Measurements from ENCODE around the gene TAF11L4.
"Not testable (repeated sequence)": the region's sequence is repeated elsewhere in the genome, so short reads cannot be mapped to it uniquely, and the experiment has no call there.

The TAF11L4 gene

DNA sequence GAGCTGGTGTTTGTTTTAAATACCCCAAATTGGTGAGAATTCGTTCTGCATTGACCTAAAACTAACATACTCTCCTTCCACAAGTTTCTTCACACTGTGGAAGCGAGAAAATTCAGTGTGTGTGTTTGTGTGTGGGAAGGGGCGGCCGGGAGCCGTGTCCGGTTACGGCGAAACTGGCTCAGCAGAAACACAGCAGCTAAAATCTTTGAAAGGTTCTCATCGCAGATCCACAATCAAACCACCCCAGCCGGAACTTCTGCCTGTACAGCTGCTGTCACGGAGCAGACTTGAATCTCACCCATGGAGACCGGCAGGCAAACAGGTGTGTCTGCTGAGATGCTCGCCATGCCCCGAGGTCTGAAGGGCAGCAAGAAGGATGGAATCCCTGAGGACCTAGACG is at the start of gene TAF11L4:
Gene TAF11L4 (plus strand): TSS at position 301 of the 400 bp plus-strand sequence.
- not testable (repeated sequence) for H3K27me3 ChIP-seq (ENCODE audit: control insufficient read depth in 1 of 2, insufficient read depth in 2 of 2, low read length in 2 of 2); H3K4me1 ChIP-seq (ENCODE audit: insufficient read depth, low read length); H3K9me3 ChIP-seq (ENCODE audit: low read length); H3K9ac ChIP-seq (ENCODE audit: low read length); H3K27ac ChIP-seq (ENCODE audit: low read depth, low read length); H3K4me3 ChIP-seq (ENCODE audit: low read depth in 1 of 2, low read length in 2 of 2); H3K36me3 ChIP-seq (ENCODE audit: insufficient read depth, low read length)

DNA sequence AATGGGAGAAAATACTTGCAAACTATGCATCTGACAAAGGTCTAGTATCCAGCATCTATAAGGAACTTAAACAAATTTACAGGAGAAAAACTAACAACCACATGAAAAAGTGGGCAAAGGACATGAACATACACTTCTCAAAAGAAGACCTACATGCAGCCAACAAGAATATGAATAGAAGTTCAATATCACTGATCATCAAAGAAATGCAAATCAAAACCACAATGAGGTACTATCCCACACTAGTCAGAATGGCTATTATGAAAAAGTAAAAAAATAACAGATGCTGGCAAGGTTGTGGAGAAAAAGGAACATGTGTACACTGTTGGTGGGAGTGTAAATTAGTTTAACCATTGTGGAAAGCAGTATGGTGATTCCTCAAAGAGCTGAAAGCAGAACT is 46.5 kb upstream of the TAF11L4 start:
- not testable (repeated sequence) for H3K9me3 ChIP-seq (ENCODE audit: low read length); H3K4me3 ChIP-seq (ENCODE audit: low read depth in 1 of 2, low read length in 2 of 2); H3K27ac ChIP-seq (ENCODE audit: low read depth, low read length); H3K36me3 ChIP-seq (ENCODE audit: insufficient read depth, low read length); H3K27me3 ChIP-seq (ENCODE audit: control insufficient read depth in 1 of 2, insufficient read depth in 2 of 2, low read length in 2 of 2); H3K9ac ChIP-seq (ENCODE audit: low read length); H3K4me1 ChIP-seq (ENCODE audit: insufficient read depth, low read length)

DNA sequence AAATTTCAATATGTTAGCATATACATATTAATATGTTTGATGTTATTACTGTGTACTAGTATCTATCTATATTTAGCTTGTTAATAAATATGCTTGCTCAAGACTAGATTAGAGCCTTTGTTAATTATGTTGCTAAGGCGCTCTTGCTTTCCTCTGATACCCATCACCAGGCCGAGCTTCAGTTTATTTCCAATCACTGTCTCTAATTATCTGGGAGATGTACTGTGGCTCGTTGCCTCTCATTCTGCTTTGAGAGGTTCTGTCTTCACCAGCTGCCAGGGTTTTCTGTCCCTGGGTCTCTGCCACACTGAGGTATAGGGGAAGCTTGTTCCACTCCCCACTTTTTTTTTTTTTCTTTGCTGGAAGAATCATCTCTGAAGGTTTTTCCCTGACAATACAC is 44.6 kb upstream of the TAF11L4 start:
- H3K36me3 ChIP-seq (ENCODE audit: insufficient read depth, low read length) = no peaks in the 10 kb centered on the region
- no peaks in the 10 kb centered on the region for H3K27me3 ChIP-seq (ENCODE audit: control insufficient read depth in 1 of 2, insufficient read depth in 2 of 2, low read length in 2 of 2)
- no peak overlapping the region for H3K9ac ChIP-seq (ENCODE audit: low read length)
- no peaks in the 10 kb centered on the region for H3K4me1 ChIP-seq (ENCODE audit: insufficient read depth, low read length)
- H3K9me3 ChIP-seq (ENCODE audit: low read length) = no peaks in the 10 kb centered on the region
- H3K4me3 ChIP-seq (ENCODE audit: low read depth in 1 of 2, low read length in 2 of 2) = no peak overlapping the region
- H3K27ac ChIP-seq (ENCODE audit: low read depth, low read length) = no peak overlapping the region

DNA sequence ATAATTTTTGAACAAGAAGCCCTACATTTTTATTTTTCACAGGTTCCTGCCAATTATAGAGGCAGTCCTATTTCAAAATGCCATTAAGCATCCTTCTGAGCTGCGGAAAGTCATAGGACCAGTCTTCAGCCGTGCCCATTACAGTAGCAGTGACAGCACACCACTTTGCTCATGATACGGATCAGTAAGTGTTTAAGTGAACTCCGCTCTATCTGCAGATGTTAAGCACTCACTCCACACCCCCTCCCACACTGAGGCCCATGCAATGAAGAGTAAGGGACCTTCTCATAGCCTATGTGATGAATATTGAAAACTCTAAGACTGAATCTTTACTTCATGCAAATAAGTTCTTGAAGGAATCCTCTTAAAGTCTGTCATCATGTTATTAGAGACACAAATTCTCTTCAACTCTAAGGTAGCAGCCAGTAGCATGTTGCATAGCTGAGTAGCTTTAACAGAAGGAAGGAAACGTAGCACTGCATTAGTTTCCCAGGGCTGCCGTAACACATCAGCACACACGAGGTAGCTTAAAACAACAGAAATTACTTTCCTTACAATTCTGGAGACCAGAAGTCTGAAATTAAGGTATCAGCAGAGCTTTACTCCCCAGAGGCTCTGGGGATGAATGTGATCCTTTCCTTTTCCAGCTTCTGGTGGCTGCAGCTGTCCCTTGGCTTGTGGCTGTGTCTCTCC is 43.9 kb upstream of the TAF11L4 start:
- Histone ChIP-seq H3K27ac (ENCODE audit: low read depth, low read length) (no peak overlapping the region), H3K27me3 (ENCODE audit: control insufficient read depth in 1 of 2, insufficient read depth in 2 of 2, low read length in 2 of 2) (no peaks in the 10 kb centered on the region), H3K4me1 (ENCODE audit: insufficient read depth, low read length) (no peaks in the 10 kb centered on the region), H3K9me3 (ENCODE audit: low read length) (no peaks in the 10 kb centered on the region), H3K9ac (ENCODE audit: low read length) (no peak overlapping the region), H3K36me3 (ENCODE audit: insufficient read depth, low read length) (no peaks in the 10 kb centered on the region), H3K4me3 (ENCODE audit: low read depth in 1 of 2, low read length in 2 of 2) (no peak overlapping the region)

DNA sequence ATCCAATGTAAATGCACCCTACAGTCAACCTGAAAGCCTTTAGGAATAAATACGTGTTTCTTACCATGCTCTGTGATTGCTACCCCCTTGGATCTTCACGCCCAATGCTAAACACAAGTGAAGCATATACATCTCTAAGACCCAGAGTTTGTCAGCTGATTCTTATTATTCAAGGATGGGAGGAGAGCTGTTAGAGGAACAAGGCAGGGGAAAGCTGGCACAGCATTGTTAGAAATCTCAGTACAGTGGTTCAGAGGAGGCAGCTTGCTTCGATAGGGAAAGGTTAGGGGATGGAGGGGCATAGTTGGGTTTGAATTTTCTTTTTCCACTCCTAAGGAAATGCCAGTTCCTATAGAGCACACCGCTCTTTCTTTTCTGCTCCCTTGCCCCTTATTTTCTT is 40.2 kb upstream of the TAF11L4 start:
- H3K27ac ChIP-seq (ENCODE audit: low read depth, low read length) = no peak overlapping the region
- H3K36me3 ChIP-seq (ENCODE audit: insufficient read depth, low read length) = no peaks in the 10 kb centered on the region
- no peaks in the 10 kb centered on the region for H3K27me3 ChIP-seq (ENCODE audit: control insufficient read depth in 1 of 2, insufficient read depth in 2 of 2, low read length in 2 of 2)
- no peak overlapping the region for H3K9ac ChIP-seq (ENCODE audit: low read length)
- no peaks in the 10 kb centered on the region for H3K9me3 ChIP-seq (ENCODE audit: low read length)
- no peaks in the 10 kb centered on the region for H3K4me1 ChIP-seq (ENCODE audit: insufficient read depth, low read length)
- no peak overlapping the region for H3K4me3 ChIP-seq (ENCODE audit: low read depth in 1 of 2, low read length in 2 of 2)

DNA sequence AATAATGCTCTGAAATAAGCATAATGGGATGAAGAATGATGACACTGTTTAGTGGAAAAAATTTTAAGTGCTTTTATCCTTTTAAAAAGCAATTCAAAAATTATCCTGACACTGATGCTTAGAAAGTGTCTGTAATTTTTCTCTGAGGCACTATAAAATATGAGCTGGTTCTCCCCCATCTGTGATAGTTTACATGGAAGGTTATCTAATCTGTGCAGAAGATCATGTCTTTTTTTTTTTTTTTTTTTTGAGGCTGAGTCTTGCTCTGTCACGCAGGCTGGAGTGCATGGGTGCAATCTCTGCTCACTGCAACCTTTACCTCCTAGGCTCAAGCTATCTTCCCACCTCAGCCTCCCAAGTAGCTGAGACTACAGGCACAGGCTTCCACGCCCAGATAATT is 38.8 kb upstream of the TAF11L4 start:
- Histone ChIP-seq H3K36me3 (ENCODE audit: insufficient read depth, low read length) (no peaks in the 10 kb centered on the region), H3K27me3 (ENCODE audit: control insufficient read depth in 1 of 2, insufficient read depth in 2 of 2, low read length in 2 of 2) (no peaks in the 10 kb centered on the region), H3K9me3 (ENCODE audit: low read length) (no peaks in the 10 kb centered on the region), H3K4me3 (ENCODE audit: low read depth in 1 of 2, low read length in 2 of 2) (no peak overlapping the region), H3K4me1 (ENCODE audit: insufficient read depth, low read length) (no peaks in the 10 kb centered on the region), H3K27ac (ENCODE audit: low read depth, low read length) (no peak overlapping the region), H3K9ac (ENCODE audit: low read length) (no peak overlapping the region)

DNA sequence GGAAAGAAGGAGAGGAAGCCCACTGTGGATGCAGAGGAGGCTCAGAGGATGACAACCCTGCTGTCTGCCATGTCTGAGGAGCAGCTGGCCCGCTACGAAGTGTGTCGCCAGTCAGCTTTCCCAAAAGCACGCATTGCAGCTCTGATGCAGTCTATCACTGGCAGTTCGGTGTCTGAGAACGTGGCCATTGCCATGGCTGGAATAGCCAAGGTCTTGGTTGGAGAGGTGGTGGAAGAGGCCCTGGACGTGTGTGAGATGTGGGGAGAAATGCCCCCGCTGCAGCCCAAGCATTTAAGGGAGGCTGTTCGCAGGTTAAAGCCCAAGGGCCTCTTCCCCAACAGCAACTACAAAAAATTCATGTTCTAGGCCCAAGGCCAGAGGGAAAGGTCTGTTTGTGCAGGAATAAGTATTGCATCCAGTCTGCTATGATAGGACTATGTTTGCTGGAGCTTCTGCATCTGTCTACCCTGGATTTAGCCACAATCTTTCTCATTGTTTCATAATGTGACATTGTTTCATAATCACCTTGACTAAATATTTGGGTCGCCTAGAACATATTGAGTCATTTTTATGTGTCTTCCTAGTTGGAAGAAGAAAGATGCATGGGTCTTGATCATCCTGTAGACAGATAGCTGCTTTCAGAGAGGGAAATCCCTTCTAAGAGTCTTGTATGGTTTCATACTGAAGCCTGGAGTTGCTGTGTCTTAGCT is 35.0 kb upstream of the TAF11L4 start:
- not testable (repeated sequence) for H3K27ac ChIP-seq (ENCODE audit: low read depth, low read length); H3K36me3 ChIP-seq (ENCODE audit: insufficient read depth, low read length); H3K9ac ChIP-seq (ENCODE audit: low read length); H3K4me1 ChIP-seq (ENCODE audit: insufficient read depth, low read length); H3K27me3 ChIP-seq (ENCODE audit: control insufficient read depth in 1 of 2, insufficient read depth in 2 of 2, low read length in 2 of 2); H3K4me3 ChIP-seq (ENCODE audit: low read depth in 1 of 2, low read length in 2 of 2); H3K9me3 ChIP-seq (ENCODE audit: low read length)

DNA sequence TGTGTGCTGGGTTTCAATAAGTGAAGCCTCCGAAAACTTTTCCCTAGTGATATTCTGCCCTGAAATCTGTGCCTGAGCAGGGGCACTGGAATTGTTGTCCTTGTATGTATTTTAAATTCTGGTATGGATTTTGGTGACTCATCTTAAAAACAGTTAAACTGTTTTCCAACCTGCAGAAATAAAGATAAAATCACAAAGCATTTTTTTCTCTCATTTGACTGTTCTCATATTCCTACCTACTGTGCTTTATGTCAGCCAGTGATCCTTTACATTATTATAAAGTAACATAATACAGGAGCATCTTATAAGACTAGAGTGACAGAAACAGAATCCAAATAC is 34.5 kb upstream of the TAF11L4 start:
- no peak overlapping the region for H3K4me3 ChIP-seq (ENCODE audit: low read depth in 1 of 2, low read length in 2 of 2)
- no peaks in the 10 kb centered on the region for H3K4me1 ChIP-seq (ENCODE audit: insufficient read depth, low read length)
- H3K9ac ChIP-seq (ENCODE audit: low read length) = no peak overlapping the region
- H3K36me3 ChIP-seq (ENCODE audit: insufficient read depth, low read length) = no peaks in the 10 kb centered on the region
- no peaks in the 10 kb centered on the region for H3K9me3 ChIP-seq (ENCODE audit: low read length)
- no peaks in the 10 kb centered on the region for H3K27me3 ChIP-seq (ENCODE audit: control insufficient read depth in 1 of 2, insufficient read depth in 2 of 2, low read length in 2 of 2)
- no peak overlapping the region for H3K27ac ChIP-seq (ENCODE audit: low read depth, low read length)

DNA sequence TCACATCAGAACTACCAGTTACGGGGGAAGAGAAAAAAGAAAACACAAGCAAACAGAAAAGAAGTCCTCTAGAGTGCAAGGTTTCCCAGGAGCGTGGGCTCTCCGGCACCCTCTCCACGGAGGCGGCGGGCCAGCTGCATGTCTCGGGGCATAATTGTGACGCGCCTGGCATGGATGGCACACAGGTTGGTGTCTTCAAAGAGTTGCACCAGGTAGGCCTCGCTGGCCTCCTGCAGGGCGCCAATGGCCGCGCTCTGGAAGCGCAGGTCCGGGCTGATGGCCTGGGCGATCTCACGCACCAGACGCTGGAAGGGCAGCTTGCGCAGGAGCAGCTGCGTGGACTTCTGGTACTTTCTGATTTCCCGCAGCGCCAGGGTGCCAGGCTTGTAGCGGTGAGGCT is 30.3 kb upstream of the TAF11L4 start:
- not testable (repeated sequence) for H3K27ac ChIP-seq (ENCODE audit: low read depth, low read length); H3K36me3 ChIP-seq (ENCODE audit: insufficient read depth, low read length); H3K4me3 ChIP-seq (ENCODE audit: low read depth in 1 of 2, low read length in 2 of 2); H3K27me3 ChIP-seq (ENCODE audit: control insufficient read depth in 1 of 2, insufficient read depth in 2 of 2, low read length in 2 of 2); H3K9ac ChIP-seq (ENCODE audit: low read length); H3K4me1 ChIP-seq (ENCODE audit: insufficient read depth, low read length); H3K9me3 ChIP-seq (ENCODE audit: low read length)

DNA sequence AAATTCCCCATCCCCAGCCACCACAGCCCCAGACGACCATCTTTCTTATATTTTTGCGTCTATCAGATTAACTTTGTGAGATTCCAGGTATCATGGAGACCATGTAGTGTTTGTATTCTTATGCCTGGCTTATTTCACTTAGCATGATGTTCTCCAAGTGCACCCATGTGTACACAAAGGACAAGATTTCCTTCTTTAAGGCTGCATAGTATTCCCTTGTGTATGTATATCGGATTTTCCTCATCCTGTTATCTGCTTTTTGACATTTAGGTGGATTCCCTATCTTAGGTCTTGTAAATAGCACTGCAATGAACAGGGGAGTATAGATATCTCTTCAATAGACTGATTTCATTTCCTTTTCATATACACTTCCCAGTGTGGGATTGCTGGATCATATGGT is 28.8 kb upstream of the TAF11L4 start:
- H3K4me3 ChIP-seq (ENCODE audit: low read depth in 1 of 2, low read length in 2 of 2) = no peak overlapping the region
- no peaks in the 10 kb centered on the region for H3K27me3 ChIP-seq (ENCODE audit: control insufficient read depth in 1 of 2, insufficient read depth in 2 of 2, low read length in 2 of 2)
- H3K9me3 ChIP-seq (ENCODE audit: low read length) = no peaks in the 10 kb centered on the region
- H3K27ac ChIP-seq (ENCODE audit: low read depth, low read length) = no peak overlapping the region
- H3K9ac ChIP-seq (ENCODE audit: low read length) = no peak overlapping the region
- H3K4me1 ChIP-seq (ENCODE audit: insufficient read depth, low read length) = no peaks in the 10 kb centered on the region
- H3K36me3 ChIP-seq (ENCODE audit: insufficient read depth, low read length) = no peaks in the 10 kb centered on the region

DNA sequence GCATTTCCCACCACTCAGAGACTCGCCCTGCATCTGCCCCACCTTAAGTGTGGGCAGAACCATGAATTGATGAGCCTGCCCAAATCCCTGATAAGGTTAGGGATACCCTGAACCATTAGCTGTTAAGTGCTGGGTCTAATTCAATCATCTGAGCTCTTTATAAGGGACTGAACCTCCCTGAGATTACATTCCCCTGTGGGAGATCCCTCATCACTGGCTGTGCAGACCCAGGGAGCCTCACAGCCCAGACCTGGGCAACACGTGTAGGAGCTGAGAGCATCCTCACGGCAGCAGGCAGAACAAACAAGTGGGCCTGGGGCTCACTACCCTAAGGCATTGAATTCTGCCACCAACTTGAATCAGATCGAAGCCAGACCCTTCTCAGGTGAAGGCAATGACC is 24.2 kb upstream of the TAF11L4 start:
- Histone ChIP-seq H3K27ac (ENCODE audit: low read depth, low read length) (no peak overlapping the region), H3K4me3 (ENCODE audit: low read depth in 1 of 2, low read length in 2 of 2) (no peak overlapping the region), H3K9me3 (ENCODE audit: low read length) (no peaks in the 10 kb centered on the region), H3K4me1 (ENCODE audit: insufficient read depth, low read length) (no peaks in the 10 kb centered on the region), H3K36me3 (ENCODE audit: insufficient read depth, low read length) (no peaks in the 10 kb centered on the region), H3K27me3 (ENCODE audit: control insufficient read depth in 1 of 2, insufficient read depth in 2 of 2, low read length in 2 of 2) (no peaks in the 10 kb centered on the region), H3K9ac (ENCODE audit: low read length) (no peak overlapping the region)

DNA sequence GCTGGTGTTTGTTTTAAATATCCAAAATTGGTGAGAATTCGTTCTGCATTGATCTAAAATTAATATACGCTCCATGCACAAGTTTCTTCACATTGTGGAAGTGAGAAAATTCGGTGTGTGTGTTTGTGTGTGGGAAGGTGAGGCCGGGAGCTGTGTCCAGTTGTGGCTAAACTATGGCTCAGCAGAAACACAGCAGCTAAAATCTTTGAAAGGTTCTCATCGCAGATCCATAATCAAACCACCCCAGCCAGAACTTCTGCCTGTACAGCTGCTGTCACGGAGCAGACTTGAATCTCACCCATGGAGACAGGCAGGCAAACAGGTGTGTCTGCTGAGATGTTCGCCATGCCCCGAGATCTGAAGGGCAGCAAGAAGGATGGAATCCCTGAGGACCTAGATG is 23.7 kb upstream of the TAF11L4 start, which contains the start of gene TAF11L2:
Gene TAF11L2 (plus strand): TSS at position 301 of the 400 bp plus-strand sequence.
- H3K9me3 ChIP-seq (ENCODE audit: low read length); H3K4me3 ChIP-seq (ENCODE audit: low read depth in 1 of 2, low read length in 2 of 2); H3K4me1 ChIP-seq (ENCODE audit: insufficient read depth, low read length); H3K27me3 ChIP-seq (ENCODE audit: control insufficient read depth in 1 of 2, insufficient read depth in 2 of 2, low read length in 2 of 2); H3K36me3 ChIP-seq (ENCODE audit: insufficient read depth, low read length); H3K9ac ChIP-seq (ENCODE audit: low read length); H3K27ac ChIP-seq (ENCODE audit: low read depth, low read length): not testable (repeated sequence)

Measured in muscle layer of colon (tissue), 2 donors.